Uterus (tissue), 2 donors: Measurements from ENCODE around the gene TRPC4AP.

Experiments used
- POLR2A ChIP-seq, 2 donors: fragments of 450-650 bp; IDR thresholded peaks; one replicate each; pipeline ENCODE4 v1.6.1; 2016; ENCODE audit warnings: antibody characterized with exemption in 2 of 2, mild to moderate bottlenecking in 1 of 2, moderate library complexity in 1 of 2
- TF ChIP-seq, protein P1 (sequence below), 4 experiments: fragments of 200-600 bp in 2 of 4; fragments of 450-650 bp in 2 of 4; sonication (generic) in 2 of 4; IDR thresholded peaks; one replicate each; pipeline ENCODE4 v1.5.1; 2016 to 2019; ENCODE audit warnings: antibody characterized with exemption in 4 of 4, mild to moderate bottlenecking in 2 of 4, moderate library complexity in 1 of 4

DNA sequence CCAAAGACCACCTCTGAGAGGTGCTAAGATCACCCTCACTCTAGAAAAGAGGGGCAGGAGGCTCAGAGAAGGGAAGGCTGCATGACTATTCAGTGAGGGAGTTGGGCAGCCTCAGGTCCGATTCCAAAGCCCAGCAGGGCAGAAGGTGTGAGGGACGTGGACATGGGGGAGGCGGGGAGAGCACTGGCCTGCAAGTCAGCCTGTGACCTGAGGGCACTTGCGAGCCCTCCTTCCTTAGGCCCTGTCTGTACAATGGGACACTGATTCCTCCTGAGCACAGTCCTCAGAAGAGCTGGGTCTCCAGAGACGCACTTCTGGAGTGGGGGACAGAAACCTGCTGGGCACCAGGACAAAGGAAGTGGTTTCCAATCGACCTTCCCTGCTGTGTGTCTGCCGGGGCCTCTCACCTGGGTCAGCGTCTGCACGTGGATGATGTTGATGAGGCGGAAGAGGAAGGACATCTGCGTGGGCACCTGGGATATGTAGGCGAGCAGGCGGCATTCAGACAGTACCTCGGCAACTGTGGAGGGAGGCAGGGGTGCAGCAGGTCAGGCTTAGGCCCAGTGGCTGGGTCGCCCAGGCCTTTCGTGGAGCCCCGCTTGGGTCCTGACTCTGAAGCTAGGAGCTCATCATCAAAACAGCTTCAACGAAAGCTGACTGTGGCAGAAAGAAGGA, 88.4 kb downstream of the TRPC4AP start:
- TF ChIP-seq, protein P1, sequence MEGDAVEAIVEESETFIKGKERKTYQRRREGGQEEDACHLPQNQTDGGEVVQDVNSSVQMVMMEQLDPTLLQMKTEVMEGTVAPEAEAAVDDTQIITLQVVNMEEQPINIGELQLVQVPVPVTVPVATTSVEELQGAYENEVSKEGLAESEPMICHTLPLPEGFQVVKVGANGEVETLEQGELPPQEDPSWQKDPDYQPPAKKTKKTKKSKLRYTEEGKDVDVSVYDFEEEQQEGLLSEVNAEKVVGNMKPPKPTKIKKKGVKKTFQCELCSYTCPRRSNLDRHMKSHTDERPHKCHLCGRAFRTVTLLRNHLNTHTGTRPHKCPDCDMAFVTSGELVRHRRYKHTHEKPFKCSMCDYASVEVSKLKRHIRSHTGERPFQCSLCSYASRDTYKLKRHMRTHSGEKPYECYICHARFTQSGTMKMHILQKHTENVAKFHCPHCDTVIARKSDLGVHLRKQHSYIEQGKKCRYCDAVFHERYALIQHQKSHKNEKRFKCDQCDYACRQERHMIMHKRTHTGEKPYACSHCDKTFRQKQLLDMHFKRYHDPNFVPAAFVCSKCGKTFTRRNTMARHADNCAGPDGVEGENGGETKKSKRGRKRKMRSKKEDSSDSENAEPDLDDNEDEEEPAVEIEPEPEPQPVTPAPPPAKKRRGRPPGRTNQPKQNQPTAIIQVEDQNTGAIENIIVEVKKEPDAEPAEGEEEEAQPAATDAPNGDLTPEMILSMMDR (IDR thresholded peaks at IDR 0.05), result no peak
- TF ChIP-seq POLR2A (IDR thresholded peaks at IDR 0.05), result no peak
